Neural progenitor cell (in vitro differentiated cells): ENCODE measurements around the gene TCF25. TPM values are rescaled to one million over a fixed set of nuclear protein-coding genes. Genes with fewer than 3 reads are reported as not detected.

Experiments
- DNase-seq: peaks from one replicate; pipeline ENCODE4 v3.0.0-alpha.2; 2016; ENCODE audit warnings: low spot score
- H2AFZ ChIP-seq: fragments of 200-600 bp; sonication (generic); replicated peaks from 2 replicates; pipeline ENCODE4 v1.6.1; 2016; ENCODE audit warnings: antibody characterized with exemption
- H3F3A ChIP-seq: fragments of 200-600 bp; sonication (generic); 2 replicates; pipeline ENCODE4 v1.6.1; 2016; ENCODE audit warnings: antibody characterized with exemption, low read depth
- H3K27ac ChIP-seq: fragments of 200-600 bp; sonication (generic); 2 replicates; pipeline ENCODE4 v1.5.1; 2016; ENCODE audit warnings: mild to moderate bottlenecking
- H3K27me3 ChIP-seq: fragments of 200-600 bp; sonication (generic); 2 replicates; pipeline ENCODE4 v1.6.1; 2016; ENCODE audit warnings: mild to moderate bottlenecking, moderate library complexity
- H3K36me3 ChIP-seq: fragments of 200-600 bp; sonication (generic); 2 replicates; pipeline ENCODE4 v1.5.1; 2016
- H3K4me1 ChIP-seq: fragments of 200-600 bp; sonication (generic); 2 replicates; pipeline ENCODE4 v1.6.1; 2016; ENCODE audit warnings: mixed run types
- H3K4me2 ChIP-seq: fragments of 200-600 bp; sonication (generic); 2 replicates; pipeline ENCODE4 v1.6.1; 2016
- H3K4me3 ChIP-seq: fragments of 200-600 bp; sonication (generic); 2 replicates; pipeline ENCODE4 v1.5.1; 2016
- H3K79me2 ChIP-seq: fragments of 200-600 bp; sonication (generic); 2 replicates; pipeline ENCODE4 v1.6.1; 2016; ENCODE audit warnings: low read depth
- H3K9ac ChIP-seq: fragments of 200-600 bp; sonication (generic); 2 replicates; pipeline ENCODE4 v1.6.1; 2016
- H3K9me3 ChIP-seq: fragments of 200-600 bp; sonication (generic); 2 replicates; pipeline ENCODE4 v1.5.1; 2016; ENCODE audit warnings: low read depth
- H4K20me1 ChIP-seq: fragments of 200-600 bp; sonication (generic); 2 replicates; pipeline ENCODE4 v1.6.1; 2016; ENCODE audit warnings: low read depth
- H3K27ac Mint-ChIP-seq: 3 replicates; pipeline ENCODE4 v1.8.0; 2021; ENCODE audit warnings: mixed read lengths
- H3K27me3 Mint-ChIP-seq: 2 replicates; pipeline ENCODE4 v1.8.0; 2022; ENCODE audit warnings: low read depth, mild to moderate bottlenecking, inconsistent platforms, moderate library complexity, mixed read lengths; ENCODE audit not compliant: insufficient read depth
- H3K36me3 Mint-ChIP-seq: 3 replicates; pipeline ENCODE4 v1.8.0; 2021; ENCODE audit warnings: mixed read lengths
- H3K4me1 Mint-ChIP-seq: 3 replicates; pipeline ENCODE4 v1.8.0; 2021; ENCODE audit warnings: mixed read lengths
- H3K4me3 Mint-ChIP-seq: 3 replicates; pipeline ENCODE4 v1.8.0; 2021; ENCODE audit warnings: mild to moderate bottlenecking, moderate library complexity, mixed read lengths
- H3K9me3 Mint-ChIP-seq: 3 replicates; pipeline ENCODE4 v1.8.0; 2020; ENCODE audit warnings: mixed read lengths
- CTCF ChIP-seq: fragments of 200-600 bp; sonication (generic); IDR thresholded peaks from 2 replicates; pipeline ENCODE4 v1.5.1; 2017; ENCODE audit warnings: antibody characterized with exemption, mild to moderate bottlenecking
- EZH2 ChIP-seq: fragments of 200-600 bp; sonication (generic); IDR thresholded peaks from 2 replicates; pipeline ENCODE4 v1.6.1; 2017; ENCODE audit warnings: antibody characterized with exemption, mild to moderate bottlenecking, moderate library complexity
- EZH2phosphoT487 ChIP-seq: fragments of 200-600 bp; sonication (generic); IDR thresholded peaks from 2 replicates; pipeline ENCODE4 v1.6.1; 2017; ENCODE audit warnings: antibody characterized with exemption
- total RNA-seq: library from RNA; depleted of rRNA; stranded (reverse); fragments of >200 nt; gene quantifications from 2 replicates; pipeline ENCODE4 v1.2.3, GENCODE V29; 2015; ENCODE audit warnings: low replicate concordance

TCF25 gene
- total RNA-seq, 1 donor from 2014 or later = 95.6 TPM

DNA sequence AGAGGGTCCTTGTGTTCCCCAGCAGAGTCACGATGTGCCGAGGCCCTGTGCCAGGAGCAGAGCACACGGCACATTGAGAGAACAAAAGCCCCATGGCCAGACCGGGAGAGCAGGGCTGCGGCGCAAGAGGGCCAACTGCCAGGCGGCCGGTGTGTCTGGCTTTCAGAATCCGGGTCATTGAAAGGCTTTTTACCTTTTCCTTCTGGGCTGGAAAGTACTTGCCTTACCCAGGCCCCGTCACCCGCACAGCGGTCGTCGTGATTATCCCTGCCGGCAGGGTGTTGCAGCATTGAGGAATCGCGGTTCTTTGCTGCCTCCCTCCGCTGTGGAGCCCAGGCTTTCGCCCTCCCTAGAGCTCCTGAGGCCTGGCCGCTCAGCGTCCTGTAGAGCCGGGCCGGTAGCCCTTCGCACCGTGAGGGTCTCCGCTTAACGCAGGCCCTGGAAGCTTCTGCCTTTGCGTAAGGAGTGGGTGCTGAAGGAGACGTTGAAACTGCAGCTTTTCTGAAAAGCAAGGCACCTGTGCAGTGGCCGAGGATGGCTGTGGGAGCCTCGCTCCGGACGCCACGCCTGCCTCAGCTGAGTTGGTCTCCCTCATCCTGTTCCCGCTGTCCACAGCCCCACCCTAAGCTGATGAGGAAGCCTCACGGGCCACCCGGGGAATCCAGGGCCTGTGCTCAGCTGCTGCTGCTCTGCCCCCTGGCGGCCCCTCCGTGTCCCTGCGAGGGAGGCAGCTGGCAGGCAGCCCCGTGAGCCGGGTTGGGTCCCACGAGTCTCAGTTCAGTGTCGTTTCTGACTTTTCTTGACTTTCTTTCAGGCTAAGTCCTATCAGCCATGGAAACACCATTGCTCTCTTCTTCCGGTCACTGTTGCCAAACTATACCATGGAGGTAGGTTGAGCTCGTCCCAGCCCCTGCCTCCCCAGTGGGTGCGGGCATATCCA, 36.7 kb downstream of the TCF25 start:
- Histone ChIP-seq H3K79me2 (no peaks in the 10 kb centered on the region), H3F3A (peaks cover 15% of the 10 kb centered on the region), H3K27ac (peak overlapping the region; percentile 71), H2AFZ (no peak overlapping the region), H3K4me1 (peaks cover 6% of the 10 kb centered on the region), H3K9ac (no peak overlapping the region), H3K4me2 (no peak overlapping the region), H3K9me3 (no peaks in the 10 kb centered on the region), H3K4me3 (no peak overlapping the region), H3K27me3 (no peaks in the 10 kb centered on the region), H3K36me3 (no peaks in the 10 kb centered on the region), H4K20me1 (no peaks in the 10 kb centered on the region)
- peaks cover 2% of the 10 kb centered on the region for H3K4me1 Mint-ChIP-seq
- H3K36me3 Mint-ChIP-seq = peaks cover 25% of the 10 kb centered on the region
- TF ChIP-seq CTCF = peak; percentile 91
- no peak for TF ChIP-seq EZH2phosphoT487
- H3K4me3 Mint-ChIP-seq = peak overlapping the region; percentile 38
- no peak overlapping the region for H3K27ac Mint-ChIP-seq
- peaks cover 10% of the 10 kb centered on the region for H3K9me3 Mint-ChIP-seq
- peaks cover 9% of the 10 kb centered on the region for H3K27me3 Mint-ChIP-seq
- DNase-seq = peak; percentile 86

GRCh38 chr16:89910717-89911354, 37.4 kb downstream of the TCF25 start:
- no peak overlapping the region for H3K9ac ChIP-seq
- Mint-ChIP-seq H3K27me3 (peaks cover 9% of the 10 kb centered on the region), H3K27ac (peak overlapping the region; percentile 67), H3K9me3 (peaks cover 10% of the 10 kb centered on the region), H3K4me3 (peak overlapping the region; percentile 38), H3K36me3 (peaks cover 20% of the 10 kb centered on the region), H3K4me1 (peaks cover 2% of the 10 kb centered on the region)
- H3K4me2 ChIP-seq = no peak overlapping the region
- H2AFZ ChIP-seq = no peak overlapping the region
- H3K27ac ChIP-seq = no peak overlapping the region
- H3K27me3 ChIP-seq = no peaks in the 10 kb centered on the region
- H3K36me3 ChIP-seq = no peaks in the 10 kb centered on the region
- peaks cover 6% of the 10 kb centered on the region for H3K4me1 ChIP-seq
- no peak for TF ChIP-seq CTCF
- no peak for TF ChIP-seq EZH2
- no peak for DNase-seq
- H3K79me2 ChIP-seq = no peaks in the 10 kb centered on the region
- H3K9me3 ChIP-seq = no peaks in the 10 kb centered on the region
- no peak overlapping the region for H3K4me3 ChIP-seq
- no peaks in the 10 kb centered on the region for H4K20me1 ChIP-seq
- peaks cover 15% of the 10 kb centered on the region for H3F3A ChIP-seq

DNA sequence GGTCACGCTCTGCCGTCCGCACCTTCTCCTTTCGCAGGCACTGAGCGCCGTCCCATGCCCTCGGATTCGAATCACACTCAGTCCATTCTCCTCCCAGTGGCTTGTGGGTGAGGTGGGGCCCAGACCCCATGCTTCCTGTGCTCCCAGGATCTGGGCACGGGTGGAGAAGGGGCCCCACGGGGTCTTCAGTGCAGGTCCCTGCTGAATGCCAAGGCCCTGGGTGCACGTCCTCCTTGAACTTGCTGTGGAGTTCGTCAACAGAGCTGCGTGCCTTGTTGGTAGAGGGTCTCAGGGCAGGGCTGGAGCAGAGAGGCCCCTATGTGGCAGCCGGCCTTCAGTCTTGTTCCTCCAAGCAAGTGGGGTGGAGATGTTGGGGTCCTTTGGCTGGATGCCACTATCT, 38.0 kb downstream of the TCF25 start:
- no peaks in the 10 kb centered on the region for H3K9me3 ChIP-seq
- no peak overlapping the region for H3K9ac ChIP-seq
- H3K27me3 ChIP-seq = no peaks in the 10 kb centered on the region
- H3K9me3 Mint-ChIP-seq = peaks cover 9% of the 10 kb centered on the region
- H3K27me3 Mint-ChIP-seq = peaks cover 13% of the 10 kb centered on the region
- no peaks in the 10 kb centered on the region for H4K20me1 ChIP-seq
- H3K36me3 Mint-ChIP-seq = peaks cover 15% of the 10 kb centered on the region
- H3K79me2 ChIP-seq = no peaks in the 10 kb centered on the region
- peaks cover 4% of the 10 kb centered on the region for H3K4me1 Mint-ChIP-seq
- TF ChIP-seq EZH2 (no peak), CTCF (no peak), EZH2phosphoT487 (no peak)
- no peak for DNase-seq
- H3K4me3 ChIP-seq = no peak overlapping the region
- no peak overlapping the region for H3K4me2 ChIP-seq
- H3K27ac ChIP-seq = no peak overlapping the region
- H3K4me3 Mint-ChIP-seq = no peak overlapping the region
- H3F3A ChIP-seq = peaks cover 15% of the 10 kb centered on the region
- no peaks in the 10 kb centered on the region for H3K36me3 ChIP-seq
- H3K4me1 ChIP-seq = peaks cover 6% of the 10 kb centered on the region
- peak overlapping the region; percentile 67 for H3K27ac Mint-ChIP-seq
- no peak overlapping the region for H2AFZ ChIP-seq
